Effector memory CD8-positive, alpha-beta T cell (primary cell): ENCODE data around the gene CDK6.
A peak's percentile ranks its signal among the peaks of the same experiment; 100 is the strongest.

Source experiments
- ATAC-seq: fragments of 150-1000 bp; cut with Tn5 transposase; replicated peaks from 2 replicates; pipeline ENCODE4 v1.10.0; 2021; ENCODE audit warnings: mild to moderate bottlenecking, moderate library complexity
- DNase-seq, 3 experiments: peaks; one replicate each; pipeline ENCODE4 v3.0.0; 2021
- H3K27ac Mint-ChIP-seq, 2 donors: one replicate each; pipeline ENCODE4 v1.8.0; 2022; ENCODE audit warnings: mild to moderate bottlenecking in 2 of 2, mixed read lengths in 2 of 2, moderate library complexity in 2 of 2
- H3K27me3 Mint-ChIP-seq, 2 donors: one replicate each; pipeline ENCODE4 v1.8.0; 2022; ENCODE audit warnings: mixed read lengths in 2 of 2
- H3K36me3 Mint-ChIP-seq: one replicate; pipeline ENCODE4 v1.8.0; 2022; ENCODE audit warnings: mild to moderate bottlenecking, moderate library complexity, mixed read lengths; ENCODE audit not compliant: insufficient read depth
- H3K4me1 Mint-ChIP-seq, 2 donors: one replicate each; pipeline ENCODE4 v1.8.0; 2022; ENCODE audit warnings: low read depth in 2 of 2, mixed read lengths in 2 of 2
- H3K4me3 Mint-ChIP-seq, 2 donors: one replicate each; pipeline ENCODE4 v1.8.0; 2022; ENCODE audit warnings: mild to moderate bottlenecking in 2 of 2, mixed read lengths in 2 of 2, moderate library complexity in 2 of 2
- H3K9me3 Mint-ChIP-seq, 2 donors: one replicate each; pipeline ENCODE4 v1.8.0; 2022; ENCODE audit warnings: mixed read lengths in 2 of 2

Gene CDK6

GRCh38 chr7:92739091-92739490, 97.3 kb downstream of the CDK6 start:
- Mint-ChIP-seq H3K27ac (no peak overlapping the region), H3K36me3 (no peaks in the 10 kb centered on the region), H3K27me3 (no peaks in the 10 kb centered on the region), H3K9me3 (no peaks in the 10 kb centered on the region), H3K4me1 (peaks cover 14 to 18% of the 10 kb centered on the region in 2 donors), H3K4me3 (no peak overlapping the region)
- DNase-seq (no peak), ATAC-seq (no peak)

DNA sequence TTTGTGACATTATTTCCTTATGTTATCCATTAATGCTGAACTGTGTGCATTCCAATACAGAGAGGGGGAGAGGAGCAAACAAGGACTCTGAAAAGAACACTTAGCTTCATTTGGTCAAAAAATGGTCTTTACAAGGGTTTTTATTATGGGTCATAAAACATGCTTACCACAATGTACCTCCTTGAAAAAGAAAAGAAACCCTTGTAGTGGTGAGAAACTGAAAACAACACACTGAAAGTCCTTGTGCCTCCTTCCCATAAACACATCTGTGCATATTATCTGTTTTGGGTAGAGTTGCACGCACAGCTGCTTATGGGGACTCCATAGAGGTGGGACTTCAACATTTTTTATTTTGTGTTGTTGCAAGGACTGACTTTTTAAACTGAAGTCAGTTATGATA, 98.7 kb downstream of the CDK6 start:
- no peaks in the 10 kb centered on the region for H3K9me3 Mint-ChIP-seq
- ATAC-seq (no peak), DNase-seq (no peak)
- no peaks in the 10 kb centered on the region for H3K36me3 Mint-ChIP-seq
- peaks cover 14 to 16% of the 10 kb centered on the region in 2 donors for H3K4me1 Mint-ChIP-seq
- no peak overlapping the region for H3K4me3 Mint-ChIP-seq
- H3K27ac Mint-ChIP-seq, result no peak overlapping the region
- H3K27me3 Mint-ChIP-seq, result no peaks in the 10 kb centered on the region

GRCh38 chr7:92736870-92737269, 99.5 kb downstream of the CDK6 start:
- Mint-ChIP-seq H3K27me3 (no peaks in the 10 kb centered on the region), H3K4me3 (no peak overlapping the region), H3K9me3 (no peaks in the 10 kb centered on the region), H3K4me1 (peaks cover 16 to 22% of the 10 kb centered on the region in 2 donors), H3K36me3 (no peaks in the 10 kb centered on the region), H3K27ac (no peak overlapping the region)
- ATAC-seq, result no peak
- DNase-seq, result no peak

DNA sequence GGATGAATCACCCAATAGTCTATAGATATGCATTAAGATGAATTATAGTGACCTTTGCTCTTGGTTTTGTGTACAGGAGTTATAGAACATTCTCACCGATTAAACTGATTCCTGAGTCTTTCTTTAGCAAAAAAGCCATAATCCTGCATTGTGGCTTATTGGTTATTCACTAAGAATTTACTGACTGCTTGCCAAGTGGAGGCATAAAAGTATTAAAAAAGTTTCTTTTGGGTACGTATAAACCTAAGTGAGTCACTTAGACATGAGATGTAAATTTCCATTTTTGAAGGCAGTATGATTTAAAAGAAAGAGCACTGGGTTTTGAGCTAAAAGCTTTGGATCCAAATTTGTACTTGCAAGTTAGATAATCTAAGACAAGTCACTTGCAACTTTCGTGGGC, 100.7 kb downstream of the CDK6 start:
- H3K4me3 Mint-ChIP-seq, result no peak overlapping the region
- no peak for ATAC-seq
- H3K27ac Mint-ChIP-seq, result no peak overlapping the region
- no peaks in the 10 kb centered on the region for H3K36me3 Mint-ChIP-seq
- peaks cover 14 to 30% of the 10 kb centered on the region in 2 donors for H3K4me1 Mint-ChIP-seq
- no peaks in the 10 kb centered on the region for H3K27me3 Mint-ChIP-seq
- no peaks in the 10 kb centered on the region for H3K9me3 Mint-ChIP-seq
- no peak for DNase-seq

- Mint-ChIP-seq H3K4me3 (peak overlapping the region in 1 of 2 donors; percentile 36), H3K27me3 (no peaks in the 10 kb centered on the region), H3K9me3 (no peaks in the 10 kb centered on the region), H3K36me3 (no peaks in the 10 kb centered on the region), H3K27ac (no peak overlapping the region), H3K4me1 (peaks cover 3 to 32% of the 10 kb centered on the region in 2 donors)
- ATAC-seq (no peak), DNase-seq (no peak)
Measured at GRCh38 chr7:92732316-92733036, 103.9 kb downstream of the CDK6 start.

DNA sequence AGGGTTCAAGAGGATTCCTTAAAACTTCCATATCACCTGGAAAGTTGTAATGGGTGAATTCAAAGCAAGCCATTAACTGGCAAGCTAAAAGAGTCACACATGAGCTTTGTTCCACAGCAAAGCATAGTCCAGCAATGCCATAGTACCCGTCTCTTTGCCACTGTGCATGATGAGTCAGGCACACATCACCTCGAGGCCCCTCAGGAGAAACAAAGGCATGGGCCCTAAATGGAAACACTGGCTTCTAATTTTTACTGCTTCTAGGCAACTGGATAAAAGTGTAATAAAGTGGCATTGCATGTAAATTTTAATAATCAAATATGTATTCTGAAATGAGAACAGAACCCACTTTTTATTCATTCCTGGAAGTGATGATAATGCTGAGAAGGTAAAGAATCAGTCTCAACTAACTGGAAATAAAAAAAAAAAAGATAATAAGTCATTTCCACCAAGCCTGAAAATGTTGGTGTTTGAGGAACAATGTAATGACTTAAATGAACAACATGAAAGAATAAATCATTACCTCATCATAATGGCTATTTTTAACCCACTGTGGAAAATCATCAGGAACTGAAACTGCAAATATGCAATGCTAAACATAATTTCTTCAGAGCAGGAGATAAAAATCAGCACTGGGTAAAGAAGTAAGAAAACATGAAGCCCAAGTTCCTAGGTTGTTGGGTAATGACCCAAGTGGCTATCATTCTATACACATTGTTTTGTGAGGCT, 104.9 kb downstream of the CDK6 start:
- H3K9me3 Mint-ChIP-seq, result no peaks in the 10 kb centered on the region
- no peak overlapping the region for H3K27ac Mint-ChIP-seq
- H3K4me3 Mint-ChIP-seq, result no peak overlapping the region
- peaks cover 3 to 32% of the 10 kb centered on the region in 2 donors for H3K4me1 Mint-ChIP-seq
- ATAC-seq, result no peak
- H3K36me3 Mint-ChIP-seq, result no peaks in the 10 kb centered on the region
- DNase-seq, result no peak
- no peaks in the 10 kb centered on the region for H3K27me3 Mint-ChIP-seq

GRCh38 chr7:92730808-92731207, 105.6 kb downstream of the CDK6 start:
- DNase-seq (no peak), ATAC-seq (no peak)
- Mint-ChIP-seq H3K4me3 (no peak overlapping the region), H3K27me3 (no peaks in the 10 kb centered on the region), H3K4me1 (peaks cover 3 to 32% of the 10 kb centered on the region in 2 donors), H3K9me3 (no peaks in the 10 kb centered on the region), H3K27ac (no peak overlapping the region), H3K36me3 (no peaks in the 10 kb centered on the region)

GRCh38 chr7:92729751-92730150, 106.6 kb downstream of the CDK6 start:
- H3K4me3 Mint-ChIP-seq, result no peak overlapping the region
- DNase-seq (no peak), ATAC-seq (no peak)
- H3K36me3 Mint-ChIP-seq, result peaks cover 10% of the 10 kb centered on the region
- no peaks in the 10 kb centered on the region for H3K9me3 Mint-ChIP-seq
- no peaks in the 10 kb centered on the region for H3K27me3 Mint-ChIP-seq
- no peak overlapping the region for H3K27ac Mint-ChIP-seq
- peaks cover 3 to 32% of the 10 kb centered on the region in 2 donors for H3K4me1 Mint-ChIP-seq

- no peaks in the 10 kb centered on the region for H3K27me3 Mint-ChIP-seq
- H3K36me3 Mint-ChIP-seq, result peaks cover 11% of the 10 kb centered on the region
- DNase-seq (no peak), ATAC-seq (no peak)
- H3K4me1 Mint-ChIP-seq, result peaks cover under 1 to 30% of the 10 kb centered on the region in 2 donors
- H3K4me3 Mint-ChIP-seq, result no peak overlapping the region
- no peak overlapping the region for H3K27ac Mint-ChIP-seq
- no peaks in the 10 kb centered on the region for H3K9me3 Mint-ChIP-seq
Measured at GRCh38 chr7:92729172-92729571, 107.2 kb downstream of the CDK6 start.

DNA sequence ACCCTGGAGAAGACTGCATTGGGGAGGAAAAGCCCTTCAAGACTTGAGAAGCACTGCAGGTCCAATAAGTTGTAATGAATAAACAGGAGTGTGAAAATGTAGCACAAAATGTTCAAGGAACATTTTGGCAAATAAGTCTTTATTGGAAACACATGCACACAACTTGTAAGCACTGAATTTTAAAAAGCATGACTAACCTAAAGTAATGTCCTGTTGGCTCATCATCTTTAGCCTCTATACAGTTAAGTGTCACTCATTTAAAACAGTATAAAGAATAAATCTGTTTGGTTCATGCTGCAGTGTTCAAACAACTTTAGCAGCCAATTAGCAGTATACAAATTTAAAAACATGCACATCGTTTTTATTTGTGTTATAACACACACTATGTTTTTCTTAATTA, 108.6 kb downstream of the CDK6 start:
- no peak overlapping the region for H3K27ac Mint-ChIP-seq
- H3K27me3 Mint-ChIP-seq, result no peaks in the 10 kb centered on the region
- DNase-seq, result no peak
- ATAC-seq, result no peak
- no peaks in the 10 kb centered on the region for H3K9me3 Mint-ChIP-seq
- H3K4me3 Mint-ChIP-seq, result no peak overlapping the region
- H3K36me3 Mint-ChIP-seq, result peaks cover 11% of the 10 kb centered on the region
- peaks cover 0 to 27% of the 10 kb centered on the region in 2 donors for H3K4me1 Mint-ChIP-seq

GRCh38 chr7:92725161-92725925, 111.0 kb downstream of the CDK6 start:
- ATAC-seq (no peak), DNase-seq (no peak)
- H3K36me3 Mint-ChIP-seq, result peaks cover 13% of the 10 kb centered on the region
- H3K27me3 Mint-ChIP-seq, result no peaks in the 10 kb centered on the region
- H3K9me3 Mint-ChIP-seq, result no peaks in the 10 kb centered on the region
- H3K4me3 Mint-ChIP-seq, result no peak overlapping the region
- peaks cover 3 to 13% of the 10 kb centered on the region in 2 donors for H3K4me1 Mint-ChIP-seq
- no peak overlapping the region for H3K27ac Mint-ChIP-seq

- Mint-ChIP-seq H3K4me1 (peaks cover 4 to 16% of the 10 kb centered on the region in 2 donors), H3K27ac (peak overlapping the region; percentile 3 to 52)
Measured at GRCh38 chr7:92723943-92724342, 112.4 kb downstream of the CDK6 start.

GRCh38 chr7:92723205-92723604, 113.2 kb downstream of the CDK6 start:
- Mint-ChIP-seq H3K4me3 (no peak overlapping the region), H3K9me3 (no peaks in the 10 kb centered on the region), H3K27me3 (no peaks in the 10 kb centered on the region), H3K4me1 (peaks cover 12 to 23% of the 10 kb centered on the region in 2 donors), H3K36me3 (peaks cover 15% of the 10 kb centered on the region), H3K27ac (peak overlapping the region in 1 of 2 donors; percentile 52)
- no peak for DNase-seq
- no peak for ATAC-seq

More at GRCh38 chr7:92723943-92724342, 112.4 kb downstream of the CDK6 start:
- Mint-ChIP-seq H3K27me3 (no peaks in the 10 kb centered on the region), H3K36me3 (peaks cover 15% of the 10 kb centered on the region), H3K4me3 (no peak overlapping the region), H3K9me3 (no peaks in the 10 kb centered on the region)
- no peak for ATAC-seq
- DNase-seq, result no peak
